GM19240 (cell line): ENCODE data around the gene CCSAP.
"Not testable (repeated sequence)": the region's sequence is repeated elsewhere in the genome, so short reads cannot be mapped to it uniquely, and the experiment has no call there.

Experiments
- DNase-seq: peaks from one replicate; pipeline ENCODE4 v3.0.0; 2011; ENCODE audit warnings: low spot score; ENCODE audit not compliant: insufficient read length

The CCSAP gene

GRCh38 chr1:229364207-229365065, 21.6 kb upstream of the CCSAP start:
- no peak for DNase-seq

GRCh38 chr1:229363723-229364122, 20.9 kb upstream of the CCSAP start:
- DNase-seq = no peak

GRCh38 chr1:229360420-229360819, 17.6 kb upstream of the CCSAP start:
- no peak for DNase-seq

GRCh38 chr1:229355661-229356060, 12.8 kb upstream of the CCSAP start:
- no peak for DNase-seq

- DNase-seq = no peak
Observed at GRCh38 chr1:229354226-229354625, 11.4 kb upstream of the CCSAP start.

- DNase-seq = no peak
Observed at GRCh38 chr1:229352975-229353374, 10.1 kb upstream of the CCSAP start.

- DNase-seq = no peak
Observed at GRCh38 chr1:229349463-229350385, 6.9 kb upstream of the CCSAP start.

- DNase-seq = no peak
Observed at GRCh38 chr1:229347528-229347927, 4.7 kb upstream of the CCSAP start.

GRCh38 chr1:229344937-229345684, 2.3 kb upstream of the CCSAP start:
- no peak for DNase-seq

- DNase-seq = no peak
Observed at GRCh38 chr1:229344139-229344538, 1.3 kb upstream of the CCSAP start.

GRCh38 chr1:229341774-229342655, 832 bp downstream of the CCSAP start:
- peak; percentile 39 for DNase-seq

- DNase-seq = no peak
Observed at GRCh38 chr1:229340496-229340895, 2.4 kb downstream of the CCSAP start.

- DNase-seq = no peak
Observed at GRCh38 chr1:229339520-229339919, 3.3 kb downstream of the CCSAP start.

GRCh38 chr1:229339086-229339485, 3.8 kb downstream of the CCSAP start:
- DNase-seq = no peak

- no peak for DNase-seq
Observed at GRCh38 chr1:229336345-229336744, 6.5 kb downstream of the CCSAP start.

- no peak for DNase-seq
Observed at GRCh38 chr1:229334716-229335115, 8.1 kb downstream of the CCSAP start.

- DNase-seq = no peak
Observed at GRCh38 chr1:229334269-229334668, 8.6 kb downstream of the CCSAP start.

- no peak for DNase-seq
Observed at GRCh38 chr1:229328598-229329362, 14.1 kb downstream of the CCSAP start.

GRCh38 chr1:229327765-229328164, 15.1 kb downstream of the CCSAP start:
- DNase-seq = not testable (repeated sequence)

- DNase-seq = no peak
Observed at GRCh38 chr1:229326601-229327000, 16.2 kb downstream of the CCSAP start.
